Stomach smooth muscle (tissue), 2 donors: ENCODE measurements around the gene DAB2.
A peak's percentile ranks its signal among the peaks of the same experiment; 100 is the strongest.

Source experiments
- H3K27ac ChIP-seq: one replicate; pipeline ENCODE4 v1.7.0; 2013; ENCODE audit warnings: mild to moderate bottlenecking, low read length, inconsistent platforms
- H3K27me3 ChIP-seq, 2 donors: one replicate each; pipeline ENCODE4 v1.7.0; 2013; ENCODE audit warnings: low read length in 2 of 2; ENCODE audit not compliant: insufficient read depth in 2 of 2, control insufficient read depth in 1 of 2
- H3K36me3 ChIP-seq, 2 donors: one replicate each; pipeline ENCODE4 v1.7.0; 2013; ENCODE audit warnings: low read length in 2 of 2; ENCODE audit not compliant: control insufficient read depth in 2 of 2, insufficient read depth in 2 of 2
- H3K4me1 ChIP-seq: one replicate; pipeline ENCODE4 v1.7.0; 2013; ENCODE audit warnings: low read length; ENCODE audit not compliant: control insufficient read depth, insufficient read depth
- H3K4me3 ChIP-seq, 2 donors: one replicate each; pipeline ENCODE4 v1.7.0; 2013; ENCODE audit warnings: low read length in 2 of 2
- H3K9ac ChIP-seq, 2 donors: one replicate each; pipeline ENCODE4 v1.7.0; 2013; ENCODE audit warnings: low read length in 2 of 2, mild to moderate bottlenecking in 1 of 2
- H3K9me3 ChIP-seq, 2 donors: one replicate each; pipeline ENCODE4 v1.7.0; 2013; ENCODE audit warnings: low read length in 2 of 2; ENCODE audit not compliant: control insufficient read depth in 2 of 2
- donor health status: healthy.
- donor health status: Pancreatic carcinoma.

The DAB2 gene

GRCh38 chr5:39432696-39433530, 8.1 kb upstream of the DAB2 start:
- H3K4me3 ChIP-seq, result no peak overlapping the region
- no peaks in the 10 kb centered on the region for H3K9me3 ChIP-seq
- no peaks in the 10 kb centered on the region for H3K4me1 ChIP-seq
- H3K27me3 ChIP-seq, result no peaks in the 10 kb centered on the region
- no peak overlapping the region for H3K27ac ChIP-seq
- H3K36me3 ChIP-seq, result no peaks in the 10 kb centered on the region
- no peak overlapping the region for H3K9ac ChIP-seq

GRCh38 chr5:39430461-39430860, 5.7 kb upstream of the DAB2 start:
- H3K27ac ChIP-seq, result no peak overlapping the region
- no peak overlapping the region for H3K9ac ChIP-seq
- no peaks in the 10 kb centered on the region for H3K36me3 ChIP-seq
- peaks cover 3% of the 10 kb centered on the region for H3K4me1 ChIP-seq
- H3K27me3 ChIP-seq, result no peaks in the 10 kb centered on the region
- H3K4me3 ChIP-seq, result no peak overlapping the region
- H3K9me3 ChIP-seq, result no peaks in the 10 kb centered on the region

- Histone ChIP-seq H3K27me3 (no peaks in the 10 kb centered on the region), H3K4me3 (no peak overlapping the region), H3K9ac (no peak overlapping the region), H3K27ac (no peak overlapping the region), H3K4me1 (peaks cover 9% of the 10 kb centered on the region), H3K36me3 (no peaks in the 10 kb centered on the region), H3K9me3 (no peaks in the 10 kb centered on the region)
Observed at GRCh38 chr5:39428640-39429039, 3.9 kb upstream of the DAB2 start.

- no peak overlapping the region for H3K27ac ChIP-seq
Observed at GRCh38 chr5:39427633-39428032, 2.9 kb upstream of the DAB2 start.

GRCh38 chr5:39427229-39427628, 2.4 kb upstream of the DAB2 start:
- Histone ChIP-seq H3K9me3 (no peaks in the 10 kb centered on the region), H3K9ac (peak overlapping the region in 1 of 2 donors; percentile 13), H3K36me3 (no peaks in the 10 kb centered on the region), H3K27me3 (no peaks in the 10 kb centered on the region), H3K27ac (no peak overlapping the region), H3K4me3 (no peak overlapping the region), H3K4me1 (peaks cover 9% of the 10 kb centered on the region)

More at GRCh38 chr5:39427633-39428032, 2.9 kb upstream of the DAB2 start:
- H3K4me3 ChIP-seq, result no peak overlapping the region
- peaks cover 9% of the 10 kb centered on the region for H3K4me1 ChIP-seq
- H3K27me3 ChIP-seq, result no peaks in the 10 kb centered on the region
- no peaks in the 10 kb centered on the region for H3K36me3 ChIP-seq
- peak overlapping the region in 1 of 2 donors; percentile 13 for H3K9ac ChIP-seq
- H3K9me3 ChIP-seq, result no peaks in the 10 kb centered on the region

GRCh38 chr5:39426746-39427105, 1.9 kb upstream of the DAB2 start:
- H3K27ac ChIP-seq, result no peak overlapping the region
- no peak overlapping the region for H3K4me3 ChIP-seq

GRCh38 chr5:39426051-39426745, 1.4 kb upstream of the DAB2 start:
- Histone ChIP-seq H3K36me3 (peaks cover 0 to 2% of the 10 kb centered on the region in 2 donors), H3K27me3 (no peaks in the 10 kb centered on the region), H3K9ac (no peak overlapping the region), H3K27ac (no peak overlapping the region), H3K9me3 (no peaks in the 10 kb centered on the region), H3K4me3 (peak overlapping the region in 1 of 2 donors; percentile 10), H3K4me1 (peaks cover 9% of the 10 kb centered on the region)

More at GRCh38 chr5:39426746-39427105, 1.9 kb upstream of the DAB2 start:
- H3K36me3 ChIP-seq, result no peaks in the 10 kb centered on the region
- no peak overlapping the region for H3K9ac ChIP-seq
- H3K4me1 ChIP-seq, result peaks cover 9% of the 10 kb centered on the region
- no peaks in the 10 kb centered on the region for H3K27me3 ChIP-seq
- H3K9me3 ChIP-seq, result no peaks in the 10 kb centered on the region

- Histone ChIP-seq H3K4me3 (peak overlapping the region; percentile 79 to 82), H3K27me3 (no peaks in the 10 kb centered on the region), H3K9ac (peak overlapping the region in 1 of 2 donors; percentile 66), H3K4me1 (peaks cover 9% of the 10 kb centered on the region), H3K36me3 (peaks cover 0 to 2% of the 10 kb centered on the region in 2 donors), H3K9me3 (no peaks in the 10 kb centered on the region), H3K27ac (peak overlapping the region; percentile 77)
Observed at GRCh38 chr5:39423331-39423751, 1.4 kb downstream of the DAB2 start.

GRCh38 chr5:39422728-39423285, 2.0 kb downstream of the DAB2 start:
- Histone ChIP-seq H3K27me3 (no peaks in the 10 kb centered on the region), H3K9ac (peak overlapping the region; percentile 48 to 66), H3K27ac (peak overlapping the region; percentile 77), H3K9me3 (no peaks in the 10 kb centered on the region), H3K36me3 (peaks cover 0 to 2% of the 10 kb centered on the region in 2 donors), H3K4me1 (peaks cover 9% of the 10 kb centered on the region), H3K4me3 (peak overlapping the region; percentile 79 to 82)

- Histone ChIP-seq H3K9ac (peak overlapping the region; percentile 48 to 66), H3K4me1 (peaks cover 9% of the 10 kb centered on the region), H3K27me3 (no peaks in the 10 kb centered on the region), H3K27ac (peak overlapping the region; percentile 32), H3K9me3 (no peaks in the 10 kb centered on the region), H3K36me3 (peaks cover 0 to 2% of the 10 kb centered on the region in 2 donors), H3K4me3 (peak overlapping the region; percentile 60 to 79)
Observed at GRCh38 chr5:39422036-39422606, 2.7 kb downstream of the DAB2 start.
